Measurements from ENCODE around the gene CAMKK2. TPM values are rescaled to one million over a fixed set of nuclear protein-coding genes. Genes with fewer than 3 reads are reported as not detected.

The CAMKK2 gene
- total and polyA plus RNA-seq, 2 of the 4 experiments (the other 2 are of a cell fraction): 15.2 to 24.7 TPM

GRCh38 chr12:121304306-121304705 is 7.8 kb upstream of the CAMKK2 start:
- Histone ChIP-seq H2BK120ac (ENCODE audit: low read depth, low read length) (no peak overlapping the region), H3K27ac (ENCODE audit: insufficient read depth, low read length) (no peak overlapping the region), H3K9me3 (ENCODE audit: control insufficient read depth, insufficient read depth, low read length) (no peaks in the 10 kb centered on the region), H3K4ac (ENCODE audit: low read depth, low read length) (no peak overlapping the region), H2AK9ac (replicated peaks; ENCODE audit: low read depth, low read length, poor library complexity) (no peak overlapping the region), H3K36me3 (ENCODE audit: control insufficient read depth, insufficient read depth, low read length) (peaks cover 6% of the 10 kb centered on the region), H2AK5ac (ENCODE audit: low read depth, low read length) (no peak overlapping the region), H4K8ac (ENCODE audit: low read depth in 2 of 2, low read length in 2 of 2) (no peak overlapping the region), H4K5ac (ENCODE audit: low read depth, low read length) (no peak overlapping the region), H3K56ac (ENCODE audit: extremely low read depth, insufficient read depth, low read length) (no peak overlapping the region), H4K20me1 (ENCODE audit: insufficient read depth, low read length) (no peaks in the 10 kb centered on the region), H4K91ac (ENCODE audit: insufficient read depth, low read depth, low read length) (no peak overlapping the region), H3K4me1 (ENCODE audit: control insufficient read depth, insufficient read depth, low read length) (no peaks in the 10 kb centered on the region), H2BK15ac (ENCODE audit: low read depth, low read length) (no peak overlapping the region), H3K9me1 (ENCODE audit: insufficient read depth, low read length) (no peaks in the 10 kb centered on the region), H3K9ac (ENCODE audit: low read depth, low read length) (no peak overlapping the region), H3K14ac (replicated peaks; ENCODE audit: low read depth, low read length) (no peak overlapping the region), H3K79me1 (ENCODE audit: low read depth in 1 of 2, low read length in 2 of 2) (no peaks in the 10 kb centered on the region), H3K18ac (ENCODE audit: low read depth, low read length) (no peak overlapping the region), H3K23ac (ENCODE audit: low read depth, low read length) (no peak overlapping the region), H2BK20ac (ENCODE audit: low read depth, low read length) (no peak overlapping the region), H2AFZ (replicated peaks; ENCODE audit: low read length, poor library complexity) (no peak overlapping the region), H2BK5ac (ENCODE audit: low read depth, low read length, poor library complexity, severe bottlenecking) (no peak overlapping the region), H3K4me2 (ENCODE audit: low read depth, low read length) (no peak overlapping the region), H3K4me3 (ENCODE audit: insufficient read depth, low read depth, low read length) (no peak overlapping the region), H3K27me3 (ENCODE audit: control insufficient read depth, insufficient read depth, low read length) (0 out of 2 replicates have a peak, but pooled peaks cover 2% of the 10 kb centered on the region)
- WGBS, 2 experiments (ENCODE audit: extremely low coverage in 2 of 2, insufficient read length in 1 of 2): no CpG with 5 or more reads among the region's 4 CpGs
- BruUV-seq (replicated peaks): no TSS peak
- intact Hi-C loops (cut with micrococcal nuclease): no loop called here
- POLR2A ChIA-PET (ENCODE audit: unreplicated experiment): no interaction called here
- no peak for ATAC-seq (ENCODE audit: low read depth)
- CTCF ChIA-PET: no interaction called here
- in situ Hi-C loops (cut with MboI; ENCODE audit: low sequenced_read_pairs): no loop called here
- DNase-seq: no peak
- TF ChIP-seq RAD21 (IDR thresholded peaks at IDR 0.05; ENCODE audit: low read length) (no peak), RCOR1 (IDR thresholded peaks at IDR 0.05; ENCODE audit: insufficient replicate concordance, low read length) (no peak), FOS (IDR thresholded peaks at IDR 0.05; ENCODE audit: low read depth, low read length) (no peak), MXI1 (IDR thresholded peaks at IDR 0.05; ENCODE audit: borderline replicate concordance, low read depth, low read length) (no peak), MAZ (IDR thresholded peaks at IDR 0.05; ENCODE audit: borderline replicate concordance, low read depth, low read length) (no peak), USF2 (IDR thresholded peaks at IDR 0.05; ENCODE audit: low read depth, low read length) (no peak)
- TF ChIP-seq, protein P1, sequence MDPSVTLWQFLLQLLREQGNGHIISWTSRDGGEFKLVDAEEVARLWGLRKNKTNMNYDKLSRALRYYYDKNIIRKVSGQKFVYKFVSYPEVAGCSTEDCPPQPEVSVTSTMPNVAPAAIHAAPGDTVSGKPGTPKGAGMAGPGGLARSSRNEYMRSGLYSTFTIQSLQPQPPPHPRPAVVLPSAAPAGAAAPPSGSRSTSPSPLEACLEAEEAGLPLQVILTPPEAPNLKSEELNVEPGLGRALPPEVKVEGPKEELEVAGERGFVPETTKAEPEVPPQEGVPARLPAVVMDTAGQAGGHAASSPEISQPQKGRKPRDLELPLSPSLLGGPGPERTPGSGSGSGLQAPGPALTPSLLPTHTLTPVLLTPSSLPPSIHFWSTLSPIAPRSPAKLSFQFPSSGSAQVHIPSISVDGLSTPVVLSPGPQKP (IDR thresholded peaks at IDR 0.05; ENCODE audit: borderline replicate concordance, low read depth, low read length): no peak
- dilution Hi-C loops (cut with HindIII; ENCODE audit: low sequenced_read_pairs, unreplicated experiment): no loop called here
